GM12875 (cell line): ENCODE data around the gene CAMK1D.

Source experiments
- H3K4me3 ChIP-seq: one replicate; pipeline ENCODE4 v1.5.1; 2011; ENCODE audit warnings: low read depth, low read length, control low read depth
- TF ChIP-seq, protein P1 (sequence below): IDR thresholded peaks from 2 replicates; pipeline ENCODE4 v1.5.1; 2011; ENCODE audit warnings: low read depth, mild to moderate bottlenecking, control low read depth, inconsistent platforms, low read length, moderate library complexity, borderline replicate concordance; ENCODE audit not compliant: insufficient read depth

CAMK1D gene

DNA sequence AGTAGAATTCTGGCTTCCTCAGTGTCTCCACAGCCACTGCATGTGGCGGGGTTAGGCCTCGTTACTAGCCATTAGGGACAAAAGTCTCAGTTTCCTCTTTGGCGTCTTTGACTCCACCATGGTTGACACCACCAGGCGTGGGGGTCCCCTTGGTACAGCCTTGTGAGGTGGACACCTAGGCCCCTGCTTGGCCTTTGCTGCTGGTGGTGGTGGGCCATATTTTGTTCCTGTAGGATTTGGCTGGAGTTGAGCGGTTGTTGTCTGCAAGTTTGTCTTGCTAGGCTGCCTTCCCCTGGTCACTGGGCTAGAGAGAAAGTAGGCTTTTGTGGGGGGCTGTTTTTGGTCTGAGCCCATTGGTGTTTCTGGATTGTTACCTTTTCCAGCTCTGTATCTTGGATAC lies 272.7 kb downstream of the CAMK1D start:
- no peak overlapping the region for H3K4me3 ChIP-seq

DNA sequence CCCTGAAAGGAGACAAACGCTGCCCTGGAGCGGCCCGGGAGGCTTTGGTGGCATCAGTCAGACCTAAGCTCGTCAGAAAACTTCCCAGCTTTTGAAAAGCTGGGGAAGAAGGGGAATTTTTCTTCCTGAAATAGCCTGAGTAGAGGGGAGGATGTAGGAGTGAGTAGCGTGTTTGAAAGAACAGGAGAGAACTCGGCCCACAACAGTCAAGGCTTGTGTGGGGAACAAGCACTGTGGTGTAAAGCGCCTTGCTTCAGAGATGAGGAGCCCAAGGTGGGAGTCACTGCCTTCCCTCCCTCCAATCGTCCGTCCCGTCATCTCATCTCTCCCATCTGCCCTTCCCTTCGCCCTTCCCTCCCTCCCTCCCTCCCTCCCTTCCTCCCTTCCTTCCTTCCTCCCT lies 273.3 kb downstream of the CAMK1D start:
- H3K4me3 ChIP-seq: no peak overlapping the region
- TF ChIP-seq, protein P1, sequence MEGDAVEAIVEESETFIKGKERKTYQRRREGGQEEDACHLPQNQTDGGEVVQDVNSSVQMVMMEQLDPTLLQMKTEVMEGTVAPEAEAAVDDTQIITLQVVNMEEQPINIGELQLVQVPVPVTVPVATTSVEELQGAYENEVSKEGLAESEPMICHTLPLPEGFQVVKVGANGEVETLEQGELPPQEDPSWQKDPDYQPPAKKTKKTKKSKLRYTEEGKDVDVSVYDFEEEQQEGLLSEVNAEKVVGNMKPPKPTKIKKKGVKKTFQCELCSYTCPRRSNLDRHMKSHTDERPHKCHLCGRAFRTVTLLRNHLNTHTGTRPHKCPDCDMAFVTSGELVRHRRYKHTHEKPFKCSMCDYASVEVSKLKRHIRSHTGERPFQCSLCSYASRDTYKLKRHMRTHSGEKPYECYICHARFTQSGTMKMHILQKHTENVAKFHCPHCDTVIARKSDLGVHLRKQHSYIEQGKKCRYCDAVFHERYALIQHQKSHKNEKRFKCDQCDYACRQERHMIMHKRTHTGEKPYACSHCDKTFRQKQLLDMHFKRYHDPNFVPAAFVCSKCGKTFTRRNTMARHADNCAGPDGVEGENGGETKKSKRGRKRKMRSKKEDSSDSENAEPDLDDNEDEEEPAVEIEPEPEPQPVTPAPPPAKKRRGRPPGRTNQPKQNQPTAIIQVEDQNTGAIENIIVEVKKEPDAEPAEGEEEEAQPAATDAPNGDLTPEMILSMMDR: no peak

More for the DNA sequence above, 272.7 kb downstream of the CAMK1D start:
- TF ChIP-seq, protein P1: no peak

DNA sequence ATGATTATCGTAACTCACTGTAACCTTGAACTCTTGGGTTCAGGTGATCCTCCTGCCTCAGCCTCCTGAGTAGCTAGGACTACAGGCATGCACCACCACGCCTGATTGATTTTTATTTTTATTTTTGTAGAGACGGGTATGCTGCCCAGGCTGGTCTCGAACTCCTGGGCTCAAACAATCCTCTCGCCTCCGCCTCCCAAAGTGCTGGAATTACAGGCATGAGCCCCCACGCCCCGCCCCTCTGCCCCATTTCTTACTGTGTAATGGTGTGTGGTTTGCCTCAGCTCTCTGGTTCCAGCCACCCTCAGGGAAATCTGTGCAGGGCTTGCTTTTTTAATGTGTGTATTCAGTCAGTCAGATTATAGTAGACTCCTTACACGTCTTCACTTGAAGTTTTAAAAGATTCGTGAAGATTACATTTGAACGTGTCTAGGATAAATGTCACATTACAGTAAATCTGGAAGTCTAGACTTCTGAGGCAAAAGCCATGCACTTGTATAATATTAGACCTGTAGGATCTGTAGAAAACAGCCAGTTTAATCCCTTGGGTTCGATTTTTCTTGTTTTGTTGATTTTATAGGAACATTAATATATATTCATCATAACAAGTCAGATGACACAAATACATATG lies 276.2 kb downstream of the CAMK1D start:
- no peak overlapping the region for H3K4me3 ChIP-seq
- TF ChIP-seq, protein P1: no peak

DNA sequence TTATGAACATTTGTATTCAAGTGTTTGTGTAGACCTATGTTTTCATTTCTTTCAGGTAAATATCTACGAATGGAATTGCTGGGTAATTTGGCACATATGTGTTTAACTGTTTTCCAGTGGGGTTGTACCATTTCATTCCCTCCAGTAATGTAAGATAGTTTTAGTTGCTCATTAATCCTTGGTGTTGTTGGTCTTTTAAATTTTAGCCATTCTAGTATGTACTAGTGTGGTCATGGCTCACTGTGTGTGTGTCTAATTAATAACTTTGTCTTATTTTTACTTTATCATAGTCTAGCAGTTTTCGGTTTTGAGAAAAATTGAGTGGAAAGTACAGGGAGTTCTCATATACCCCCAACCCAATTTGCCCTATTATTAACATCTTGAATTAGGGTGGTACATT lies 278.8 kb downstream of the CAMK1D start:
- H3K4me3 ChIP-seq: no peak overlapping the region
- TF ChIP-seq, protein P1: no peak

DNA sequence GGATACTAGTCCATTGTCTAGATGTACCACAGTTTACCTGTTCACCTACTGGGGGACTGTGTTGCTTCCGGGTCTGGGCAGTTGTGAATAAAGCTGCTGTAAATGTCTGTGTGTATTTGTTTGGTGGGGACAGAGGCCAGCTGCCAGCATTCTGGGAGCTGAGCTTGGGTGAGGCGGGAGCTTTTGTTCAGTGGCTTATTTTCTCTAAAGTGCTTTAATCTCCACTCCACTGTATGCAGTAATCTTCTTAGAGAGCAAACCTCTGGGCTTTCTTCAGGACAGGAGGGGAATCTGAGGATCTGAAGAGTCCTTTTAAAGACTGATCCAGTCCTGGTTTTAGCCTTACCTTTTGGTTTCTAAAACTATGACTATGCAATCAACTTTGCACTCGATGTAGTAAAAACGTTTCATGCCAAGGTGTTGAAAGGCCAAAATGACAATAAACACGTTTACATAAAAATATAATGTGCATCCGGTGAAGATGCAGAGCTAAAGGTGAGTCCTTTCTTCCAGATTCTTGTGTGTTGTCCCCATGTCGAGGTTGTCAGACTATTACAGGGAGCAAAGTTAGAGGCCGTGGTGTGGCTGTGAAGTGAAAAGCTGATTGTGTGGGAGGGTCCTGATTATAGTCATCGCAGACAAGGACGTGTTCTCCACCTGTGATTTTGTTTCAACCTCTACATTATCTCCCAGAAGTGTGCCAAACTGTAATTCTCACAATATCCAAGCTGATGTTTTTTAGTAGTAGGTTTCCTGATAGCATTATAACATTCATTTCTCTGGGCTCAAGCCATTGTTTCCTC lies 279.8 kb downstream of the CAMK1D start:
- TF ChIP-seq, protein P1: no peak
- H3K4me3 ChIP-seq: no peak overlapping the region

DNA sequence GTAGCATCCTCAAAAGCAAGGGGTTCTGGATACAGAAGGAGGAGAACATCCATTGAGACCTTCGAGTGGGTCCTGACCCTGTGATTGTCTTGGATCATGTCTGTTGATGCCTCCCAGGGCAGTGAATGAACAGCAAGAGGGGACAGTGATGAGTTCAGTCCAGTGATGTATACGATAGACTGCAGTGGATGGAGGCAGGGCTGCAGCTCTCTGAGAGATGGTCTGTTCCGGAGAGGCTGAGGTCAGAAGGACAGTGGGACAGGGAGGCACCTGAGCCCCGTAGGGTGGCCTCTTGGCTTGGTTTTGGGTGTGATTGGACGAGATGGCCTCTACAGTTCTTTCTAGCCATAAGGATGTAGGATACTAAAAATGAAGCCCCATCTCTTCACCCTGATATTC lies 280.4 kb downstream of the CAMK1D start:
- no peak overlapping the region for H3K4me3 ChIP-seq
- TF ChIP-seq, protein P1: no peak

DNA sequence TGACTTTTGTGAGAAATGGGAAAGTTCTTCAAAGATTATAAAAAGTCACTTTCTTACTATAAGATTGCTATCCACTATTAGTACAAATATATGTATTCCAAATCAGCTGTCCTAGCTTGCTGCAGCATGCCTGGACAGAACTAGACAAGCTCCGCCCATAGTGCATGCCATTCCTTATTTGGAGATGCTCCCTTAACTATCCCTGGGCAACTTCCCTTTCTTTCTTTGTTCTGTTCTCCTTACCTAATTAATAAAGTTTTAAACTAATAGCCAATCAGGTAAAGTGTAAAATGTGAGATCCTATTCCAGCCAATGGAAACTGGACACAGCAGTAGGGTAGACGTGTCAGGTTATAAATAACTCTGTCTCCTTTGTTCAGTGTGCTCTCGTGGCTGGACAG lies 281.9 kb downstream of the CAMK1D start:
- TF ChIP-seq, protein P1: no peak
- H3K4me3 ChIP-seq: no peak overlapping the region
